Peyer's patch (tissue), 4 donors: Measurements from ENCODE around the gene ALDH3A1.

Experiments
- POLR2A ChIP-seq, 2 donors: fragments of 450-650 bp; IDR thresholded peaks; one replicate each; pipeline ENCODE4 v1.5.1; 2017; ENCODE audit warnings: antibody characterized with exemption in 2 of 2, mild to moderate bottlenecking in 2 of 2, moderate library complexity in 2 of 2
- TF ChIP-seq, protein P1 (sequence below), 6 experiments: fragments of 450-650 bp in 4 of 6; fragments of 200-600 bp in 2 of 6; sonication (generic) in 1 of 6; IDR thresholded peaks; one replicate each; pipeline ENCODE4 v1.5.1; 2017 to 2019; ENCODE audit warnings: antibody characterized with exemption in 6 of 6, mild to moderate bottlenecking in 3 of 6, moderate library complexity in 1 of 6

DNA sequence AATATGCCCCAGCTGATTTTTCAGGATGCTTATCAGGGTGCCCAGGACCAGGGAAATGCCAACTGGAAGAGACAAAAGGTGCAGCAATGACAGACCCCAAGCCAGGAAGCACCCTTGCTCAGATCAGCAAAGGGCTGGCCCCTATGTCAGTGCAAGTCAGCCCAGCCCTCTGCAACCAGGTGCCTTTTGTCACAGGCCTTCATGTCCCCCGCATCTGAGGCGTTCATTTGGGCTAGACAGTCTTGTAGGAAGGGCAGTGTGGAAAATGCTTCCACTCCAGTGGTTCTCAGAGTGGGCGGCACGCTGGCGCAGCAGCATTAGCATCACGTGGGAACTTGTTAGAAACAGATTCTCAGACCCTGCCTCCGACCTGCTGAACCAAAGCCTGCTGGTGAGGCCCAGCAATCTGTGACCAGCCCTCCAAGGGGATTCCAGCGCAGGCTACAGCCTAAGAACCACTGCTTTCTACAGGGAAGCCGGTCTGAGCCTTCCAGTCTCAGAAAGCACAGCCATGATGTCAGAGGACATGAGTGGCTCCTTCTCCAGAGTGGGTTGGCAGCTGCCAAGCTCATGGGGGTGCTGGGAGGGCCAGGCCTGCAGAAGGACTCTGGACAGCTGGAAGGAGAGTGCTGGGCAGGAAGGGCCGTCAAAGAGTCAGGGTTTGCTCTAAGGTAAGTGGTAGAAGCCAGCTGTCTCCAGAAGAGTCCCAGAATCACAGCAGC is 44.8 kb downstream of the ALDH3A1 start:
- TF ChIP-seq POLR2A (IDR thresholded peaks at IDR 0.05) = no peak
- TF ChIP-seq, protein P1, sequence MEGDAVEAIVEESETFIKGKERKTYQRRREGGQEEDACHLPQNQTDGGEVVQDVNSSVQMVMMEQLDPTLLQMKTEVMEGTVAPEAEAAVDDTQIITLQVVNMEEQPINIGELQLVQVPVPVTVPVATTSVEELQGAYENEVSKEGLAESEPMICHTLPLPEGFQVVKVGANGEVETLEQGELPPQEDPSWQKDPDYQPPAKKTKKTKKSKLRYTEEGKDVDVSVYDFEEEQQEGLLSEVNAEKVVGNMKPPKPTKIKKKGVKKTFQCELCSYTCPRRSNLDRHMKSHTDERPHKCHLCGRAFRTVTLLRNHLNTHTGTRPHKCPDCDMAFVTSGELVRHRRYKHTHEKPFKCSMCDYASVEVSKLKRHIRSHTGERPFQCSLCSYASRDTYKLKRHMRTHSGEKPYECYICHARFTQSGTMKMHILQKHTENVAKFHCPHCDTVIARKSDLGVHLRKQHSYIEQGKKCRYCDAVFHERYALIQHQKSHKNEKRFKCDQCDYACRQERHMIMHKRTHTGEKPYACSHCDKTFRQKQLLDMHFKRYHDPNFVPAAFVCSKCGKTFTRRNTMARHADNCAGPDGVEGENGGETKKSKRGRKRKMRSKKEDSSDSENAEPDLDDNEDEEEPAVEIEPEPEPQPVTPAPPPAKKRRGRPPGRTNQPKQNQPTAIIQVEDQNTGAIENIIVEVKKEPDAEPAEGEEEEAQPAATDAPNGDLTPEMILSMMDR (IDR thresholded peaks at IDR 0.05) = no peak
